RKO (cell line): ENCODE results near the gene TTC3.
A peak's percentile ranks its signal among the peaks of the same experiment; 100 is the strongest.
"Not testable (repeated sequence)": the region's sequence is repeated elsewhere in the genome, so short reads cannot be mapped to it uniquely, and the experiment has no call there.

Source experiments
- DNase-seq: peaks from one replicate; pipeline ENCODE4 v3.0.0-alpha.2; 2016; ENCODE audit warnings: low spot score

TTC3 gene

GRCh38 chr21:37095821-37096220 is 22.8 kb downstream of the TTC3 start:
- DNase-seq: no peak

- DNase-seq: no peak
Observed at GRCh38 chr21:37098751-37099150, 25.7 kb downstream of the TTC3 start.

- DNase-seq: no peak
Observed at GRCh38 chr21:37100316-37100715, 27.3 kb downstream of the TTC3 start.

- DNase-seq: peak; percentile 7
Observed at GRCh38 chr21:37101384-37101783, 28.3 kb downstream of the TTC3 start.

GRCh38 chr21:37102746-37103145 is 29.7 kb downstream of the TTC3 start:
- not testable (repeated sequence) for DNase-seq

GRCh38 chr21:37106998-37107397 is 33.9 kb downstream of the TTC3 start:
- no peak for DNase-seq

GRCh38 chr21:37111029-37111428 is 38.0 kb downstream of the TTC3 start:
- not testable (repeated sequence) for DNase-seq

- not testable (repeated sequence) for DNase-seq
Observed at GRCh38 chr21:37114301-37114700, 41.2 kb downstream of the TTC3 start.

GRCh38 chr21:37116459-37116858 is 43.4 kb downstream of the TTC3 start:
- not testable (repeated sequence) for DNase-seq

GRCh38 chr21:37117204-37117603 is 44.1 kb downstream of the TTC3 start:
- DNase-seq: no peak

GRCh38 chr21:37118187-37118826 is 45.3 kb downstream of the TTC3 start:
- DNase-seq: no peak

GRCh38 chr21:37119421-37120218 is 46.6 kb downstream of the TTC3 start:
- no peak for DNase-seq

GRCh38 chr21:37128076-37128475 is 55.0 kb downstream of the TTC3 start:
- DNase-seq: no peak

GRCh38 chr21:37130971-37131370 is 57.9 kb downstream of the TTC3 start:
- DNase-seq: no peak

- no peak for DNase-seq
Observed at GRCh38 chr21:37136261-37136660, 63.2 kb downstream of the TTC3 start.

GRCh38 chr21:37136744-37137143 is 63.7 kb downstream of the TTC3 start:
- DNase-seq: no peak

GRCh38 chr21:37139154-37139553 is 66.1 kb downstream of the TTC3 start:
- DNase-seq: no peak

- DNase-seq: no peak
Observed at GRCh38 chr21:37139902-37140301, 66.8 kb downstream of the TTC3 start.

GRCh38 chr21:37143392-37143791 is 70.3 kb downstream of the TTC3 start:
- not testable (repeated sequence) for DNase-seq

- peak; percentile 5 for DNase-seq
Observed at GRCh38 chr21:37145635-37146111, 72.6 kb downstream of the TTC3 start.

GRCh38 chr21:37146320-37147235 is 73.5 kb downstream of the TTC3 start:
- no peak for DNase-seq

GRCh38 chr21:37149411-37149810 is 76.4 kb downstream of the TTC3 start:
- peak; percentile 8 for DNase-seq
